Stimulated activated CD4-positive, alpha-beta T cell treated with anti-CD3 and anti-CD28 coated beads, TNF-alpha, amount 100 ng/mL, for 4 hours (primary cell): Measurements from ENCODE around the gene C5orf15.
"Not testable (repeated sequence)": the region's sequence is repeated elsewhere in the genome, so short reads cannot be mapped to it uniquely, and the experiment has no call there.

ENCODE experiments used
- DNase-seq, 3 experiments: peaks; one replicate each; pipeline ENCODE4 v3.0.0-alpha.2; 2020; ENCODE audit warnings: low read depth in 3 of 3

The C5orf15 gene

GRCh38 chr5:133994297-133994989, 26.0 kb upstream of the C5orf15 start:
- no peak for DNase-seq

- DNase-seq, result no peak
Measured at GRCh38 chr5:133993185-133993936, 24.9 kb upstream of the C5orf15 start.

- DNase-seq, result no peak
Measured at GRCh38 chr5:133992429-133993155, 24.2 kb upstream of the C5orf15 start.

- DNase-seq, result no peak
Measured at GRCh38 chr5:133991171-133991910, 22.9 kb upstream of the C5orf15 start.

DNA sequence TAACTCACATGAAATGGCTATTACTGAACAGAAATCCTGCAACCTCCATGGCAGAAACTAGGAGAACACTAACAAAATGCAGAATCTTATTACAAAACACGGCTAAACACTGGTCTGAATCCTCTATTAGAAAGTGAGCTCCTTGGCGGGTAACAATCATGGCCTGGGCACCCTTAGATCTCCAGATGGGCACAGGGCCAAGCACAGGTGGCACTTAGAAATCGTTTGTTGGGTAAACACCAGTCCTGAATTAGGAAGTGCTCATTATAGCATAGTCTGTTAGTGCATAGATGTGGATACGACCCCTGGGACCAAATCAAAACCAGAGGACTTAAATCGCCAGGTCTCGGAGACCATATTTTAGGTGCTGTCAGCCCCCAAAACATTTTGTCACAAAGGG, 22.0 kb upstream of the C5orf15 start:
- DNase-seq, result no peak

- no peak for DNase-seq
Measured at GRCh38 chr5:133985540-133986180, 17.2 kb upstream of the C5orf15 start.

GRCh38 chr5:133983674-133984073, 15.2 kb upstream of the C5orf15 start:
- no peak for DNase-seq

- DNase-seq, result no peak
Measured at GRCh38 chr5:133981714-133982113, 13.3 kb upstream of the C5orf15 start.

DNA sequence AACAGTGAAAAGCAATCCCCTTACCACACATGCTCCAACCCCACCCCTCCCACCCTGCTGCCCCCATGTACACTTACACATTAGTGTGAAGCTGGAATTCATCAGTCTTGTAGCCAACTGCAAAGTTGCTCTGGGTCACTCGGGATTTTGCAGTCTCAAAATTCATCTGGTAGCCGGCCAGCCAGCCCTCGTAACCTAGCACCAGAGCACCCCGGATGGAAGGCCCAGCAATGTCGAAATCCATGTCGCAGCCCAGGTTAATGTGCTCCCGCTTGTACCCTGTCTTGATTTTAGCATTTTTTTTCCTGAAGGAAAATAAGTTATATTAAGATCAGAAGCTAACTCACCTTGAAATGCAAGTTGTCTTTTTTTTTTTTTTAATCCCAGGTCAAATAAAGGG, 12.2 kb upstream of the C5orf15 start:
- DNase-seq, result no peak

DNA sequence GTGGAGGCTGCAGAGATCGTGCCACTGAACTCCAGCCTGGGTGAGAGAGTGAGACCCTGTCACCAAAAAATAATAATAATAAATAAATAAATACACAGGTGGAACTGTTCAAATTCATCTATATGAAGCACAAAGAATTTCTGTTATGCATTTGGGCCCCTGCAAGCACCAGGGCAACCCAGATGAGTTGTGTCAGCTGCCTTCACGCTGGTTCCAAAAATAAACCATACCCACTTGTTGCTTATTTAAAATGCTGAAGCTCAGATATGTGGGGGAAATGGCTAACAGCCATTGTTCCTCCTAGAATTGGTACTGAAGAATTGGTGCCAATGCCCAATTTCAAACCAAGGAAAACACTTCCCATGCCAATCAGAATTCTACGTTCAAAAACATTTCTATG, 10.5 kb upstream of the C5orf15 start:
- DNase-seq, result no peak

- DNase-seq, result no peak
Measured at GRCh38 chr5:133977858-133978257, 9.4 kb upstream of the C5orf15 start.

GRCh38 chr5:133977161-133977787, 8.8 kb upstream of the C5orf15 start:
- DNase-seq, result no peak

- DNase-seq, result not testable (repeated sequence)
Measured at GRCh38 chr5:133975546-133975945, 7.1 kb upstream of the C5orf15 start.

GRCh38 chr5:133974142-133974541, 5.7 kb upstream of the C5orf15 start:
- no peak for DNase-seq

- DNase-seq, result no peak
Measured at GRCh38 chr5:133970325-133970909, 2.0 kb upstream of the C5orf15 start.

- no peak for DNase-seq
Measured at GRCh38 chr5:133969654-133970324, 1.4 kb upstream of the C5orf15 start.

DNA sequence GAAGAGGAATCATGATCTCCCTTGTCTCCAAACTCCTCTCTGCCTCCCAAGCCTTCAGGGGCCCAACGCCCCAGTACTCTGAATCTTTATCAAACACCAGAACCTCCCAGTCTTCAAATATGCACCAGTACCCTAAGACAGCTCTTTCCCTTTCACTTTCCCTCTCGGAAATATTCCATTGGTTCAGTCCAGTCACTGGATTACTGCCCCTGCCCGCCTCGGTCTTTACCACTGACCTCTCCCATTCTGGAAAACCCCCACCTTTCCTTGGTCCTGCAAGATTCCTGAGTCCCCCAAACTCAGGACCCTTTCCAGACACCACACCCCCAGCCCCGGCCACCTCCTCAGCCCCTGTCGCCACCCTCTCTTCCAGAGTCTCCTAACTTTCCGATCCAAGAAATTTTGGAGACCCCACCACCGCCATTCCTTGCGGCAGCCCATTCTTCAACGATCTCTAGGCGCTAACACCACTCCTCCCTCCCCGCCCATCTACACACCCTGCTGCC, 674 bp downstream of the C5orf15 start:
- no peak for DNase-seq

- DNase-seq, result no peak
Measured at GRCh38 chr5:133967124-133967523, 1.3 kb downstream of the C5orf15 start.

DNA sequence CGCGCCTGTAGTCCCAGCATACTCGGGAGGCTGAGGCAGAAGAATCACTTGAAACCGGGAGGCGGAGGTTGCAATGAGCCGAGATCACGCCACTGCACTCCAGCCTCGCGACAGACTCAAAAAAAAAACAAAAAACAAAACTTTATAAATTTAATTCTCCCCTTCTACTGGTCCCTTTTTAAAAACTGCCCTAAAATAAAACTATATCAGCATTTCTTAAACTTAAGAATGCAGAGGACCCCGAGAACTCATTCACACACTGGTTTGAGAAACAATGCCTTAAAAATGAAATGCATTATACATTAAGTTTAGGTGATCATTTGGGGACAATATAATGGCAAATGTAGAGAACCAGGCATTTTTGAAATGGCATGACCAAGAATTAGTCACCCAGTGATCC, 2.3 kb downstream of the C5orf15 start:
- no peak for DNase-seq
